Measurements from ENCODE around the gene TNFRSF14. TPM values are rescaled to one million over a fixed set of nuclear protein-coding genes. Genes with fewer than 3 reads are reported as not detected.

Gene TNFRSF14
- total and polyA plus RNA-seq, 2 experiments from 2014 or later, result 7.8 to 13.3 TPM

- no peaks in the 10 kb centered on the region for H3K9me2 ChIP-seq (ENCODE audit: insufficient read depth)
- H3K4me3 ChIP-seq, result no peak overlapping the region
- no peak overlapping the region for H2AFZ ChIP-seq
- no peaks in the 10 kb centered on the region for H3F3A ChIP-seq (ENCODE audit: insufficient read depth)
- H3K36me3 ChIP-seq (ENCODE audit: low read depth), result no peaks in the 10 kb centered on the region
- H3K9me3 ChIP-seq (ENCODE audit: low read depth), result no peaks in the 10 kb centered on the region
- in situ Hi-C loops (cut with MboI), result no loop called here
- 66 to 74% methylated on average over 25 to 26 of the region's 26 CpGs for WGBS, 2 experiments (ENCODE audit: low coverage in 1 of 2, low lambda C conversion rate in 2 of 2, missing lambda C conversion rate in 2 of 2)
- DNase-seq, result no peak
- no peaks in the 10 kb centered on the region for H3K27me3 ChIP-seq (replicated peaks; ENCODE audit: insufficient read depth)
- H3K27ac ChIP-seq, result no peak overlapping the region
- H3K79me2 ChIP-seq (ENCODE audit: insufficient read depth), result no peaks in the 10 kb centered on the region
- H4K20me1 ChIP-seq (ENCODE audit: insufficient read depth), result no peaks in the 10 kb centered on the region
- no peak for TF ChIP-seq EZH2 (IDR thresholded peaks at IDR 0.05; ENCODE audit: insufficient read depth, poor library complexity, severe bottlenecking)
- no peak overlapping the region for H3K9ac ChIP-seq
- no peak overlapping the region for H3K4me2 ChIP-seq (ENCODE audit: unreplicated experiment)
- H3K4me1 ChIP-seq (ENCODE audit: insufficient read depth), result no peaks in the 10 kb centered on the region
These were observed 37.2 kb downstream of the TNFRSF14 start for GRCh38 chr1:2593251-2593878.

- no peak overlapping the region for H3K4me3 ChIP-seq
- H3K9me3 ChIP-seq (ENCODE audit: low read depth), result no peaks in the 10 kb centered on the region
- H4K20me1 ChIP-seq (ENCODE audit: insufficient read depth), result no peaks in the 10 kb centered on the region
- H3K4me1 ChIP-seq (ENCODE audit: insufficient read depth), result no peaks in the 10 kb centered on the region
- no peaks in the 10 kb centered on the region for H3K36me3 ChIP-seq (ENCODE audit: low read depth)
- no peak overlapping the region for H3K9ac ChIP-seq
- no peaks in the 10 kb centered on the region for H3K79me2 ChIP-seq (ENCODE audit: insufficient read depth)
- H3K4me2 ChIP-seq (ENCODE audit: unreplicated experiment), result no peak overlapping the region
- no peak overlapping the region for H2AFZ ChIP-seq
- no peak for TF ChIP-seq EZH2 (IDR thresholded peaks at IDR 0.05; ENCODE audit: insufficient read depth, poor library complexity, severe bottlenecking)
- no peak for TF ChIP-seq EZH2phosphoT487 (IDR thresholded peaks at IDR 0.05; ENCODE audit: insufficient read depth, low read depth)
- no peaks in the 10 kb centered on the region for H3K9me2 ChIP-seq (ENCODE audit: insufficient read depth)
- DNase-seq, result peak; percentile 34
- H3K27ac ChIP-seq, result no peak overlapping the region
- in situ Hi-C loops (cut with MboI), result no loop called here
- H3K27me3 ChIP-seq (replicated peaks; ENCODE audit: insufficient read depth), result no peaks in the 10 kb centered on the region
- 38 to 42% methylated on average over 20 of the region's 20 CpGs for WGBS, 2 experiments (ENCODE audit: low coverage in 1 of 2, low lambda C conversion rate in 2 of 2, missing lambda C conversion rate in 2 of 2)
- H3F3A ChIP-seq (ENCODE audit: insufficient read depth), result no peaks in the 10 kb centered on the region
These were observed 38.0 kb downstream of the TNFRSF14 start for GRCh38 chr1:2594001-2594640.

GRCh38 chr1:2594641-2595131, 38.5 kb downstream of the TNFRSF14 start:
- TF ChIP-seq EZH2phosphoT487 (IDR thresholded peaks at IDR 0.05; ENCODE audit: insufficient read depth, low read depth) (no peak), EZH2 (IDR thresholded peaks at IDR 0.05; ENCODE audit: insufficient read depth, poor library complexity, severe bottlenecking) (no peak)
- Histone ChIP-seq H3K4me3 (no peak overlapping the region), H3K9me3 (ENCODE audit: low read depth) (no peaks in the 10 kb centered on the region), H3K27me3 (replicated peaks; ENCODE audit: insufficient read depth) (no peaks in the 10 kb centered on the region), H3K4me2 (ENCODE audit: unreplicated experiment) (no peak overlapping the region), H3K4me1 (ENCODE audit: insufficient read depth) (no peaks in the 10 kb centered on the region), H3K79me2 (ENCODE audit: insufficient read depth) (no peaks in the 10 kb centered on the region), H3K9me2 (ENCODE audit: insufficient read depth) (no peaks in the 10 kb centered on the region), H3K36me3 (ENCODE audit: low read depth) (no peaks in the 10 kb centered on the region), H3F3A (ENCODE audit: insufficient read depth) (no peaks in the 10 kb centered on the region), H4K20me1 (ENCODE audit: insufficient read depth) (no peaks in the 10 kb centered on the region), H2AFZ (no peak overlapping the region), H3K27ac (no peak overlapping the region), H3K9ac (no peak overlapping the region)
- in situ Hi-C loops (cut with MboI), result no loop called here
- WGBS, 2 experiments (ENCODE audit: low coverage in 1 of 2, low lambda C conversion rate in 2 of 2, missing lambda C conversion rate in 2 of 2), result 77 to 87% methylated on average over 17 of the region's 17 CpGs
- no peak for DNase-seq

GRCh38 chr1:2595261-2595811, 39.2 kb downstream of the TNFRSF14 start:
- DNase-seq, result no peak
- Histone ChIP-seq H3K4me2 (ENCODE audit: unreplicated experiment) (no peak overlapping the region), H3K27ac (no peak overlapping the region), H3K36me3 (ENCODE audit: low read depth) (no peaks in the 10 kb centered on the region), H3K9ac (no peak overlapping the region), H3K4me3 (no peak overlapping the region), H3K9me2 (ENCODE audit: insufficient read depth) (no peaks in the 10 kb centered on the region), H3K27me3 (replicated peaks; ENCODE audit: insufficient read depth) (no peaks in the 10 kb centered on the region), H4K20me1 (ENCODE audit: insufficient read depth) (no peaks in the 10 kb centered on the region), H3F3A (ENCODE audit: insufficient read depth) (no peaks in the 10 kb centered on the region), H3K4me1 (ENCODE audit: insufficient read depth) (no peaks in the 10 kb centered on the region), H3K9me3 (ENCODE audit: low read depth) (no peaks in the 10 kb centered on the region), H2AFZ (no peak overlapping the region), H3K79me2 (ENCODE audit: insufficient read depth) (no peaks in the 10 kb centered on the region)
- in situ Hi-C loops (cut with MboI), result no loop called here
- WGBS, 2 experiments (ENCODE audit: low coverage in 1 of 2, low lambda C conversion rate in 2 of 2, missing lambda C conversion rate in 2 of 2), result 56 to 68% methylated on average over 9 to 19 of the region's 19 CpGs
- no peak for TF ChIP-seq EZH2 (IDR thresholded peaks at IDR 0.05; ENCODE audit: insufficient read depth, poor library complexity, severe bottlenecking)
- no peak for TF ChIP-seq EZH2phosphoT487 (IDR thresholded peaks at IDR 0.05; ENCODE audit: insufficient read depth, low read depth)
